Endothelial cell of umbilical vein (primary cell): ENCODE data around the gene TSBP1.

Source experiments
- EZH2 ChIP-seq: IDR thresholded peaks from 2 replicates; pipeline ENCODE4 v1.6.1; 2012; ENCODE audit warnings: borderline replicate concordance, low read depth, mild to moderate bottlenecking, moderate library complexity, low read length, inconsistent platforms; ENCODE audit not compliant: severe bottlenecking
- MYC ChIP-seq: IDR thresholded peaks from one replicate; pipeline ENCODE4 v1.6.1; 2011; ENCODE audit warnings: mild to moderate bottlenecking, low read depth, low read length
- POLR2A ChIP-seq: IDR thresholded peaks from 2 replicates; pipeline ENCODE4 v1.6.1; 2012; ENCODE audit warnings: low read depth, mild to moderate bottlenecking, control low read depth, low read length

GRCh38 chr6:32406197-32406596 is 34.5 kb upstream of the TSBP1 start:
- TF ChIP-seq POLR2A (no peak), EZH2 (no peak), MYC (no peak)
